ENCODE results near the gene NODAL. TPM values are rescaled to one million over a fixed set of nuclear protein-coding genes. Genes with fewer than 3 reads are reported as not detected.

NODAL gene
- total RNA-seq, 1 donor from 2014 or later, result not detected

Other genes starting within 250 kb of the NODAL start
- gene PPA1, start 208.3 kb downstream of the NODAL start, total RNA-seq, result 107 and 118 TPM in 2 replicates
- not detected in 2 replicates for gene NPFFR1, start 157.7 kb downstream of the NODAL start, total RNA-seq
- gene LRRC20, start 59.1 kb downstream of the NODAL start, total RNA-seq, result 0.64 and 0.81 TPM in 2 replicates
- gene EIF4EBP2, start 37.5 kb downstream of the NODAL start, total RNA-seq, result 38.7 and 40.6 TPM in 2 replicates
- 2.4 and 3.3 TPM in 2 replicates for gene PALD1, start 37.1 kb upstream of the NODAL start, total RNA-seq
- gene PRF1, start 161.1 kb upstream of the NODAL start, total RNA-seq, result 0.53 and 0.61 TPM in 2 replicates
- 0.04 TPM in 1 of 2 replicates, not detected in the other for gene ADAMTS14, start 230.8 kb upstream of the NODAL start, total RNA-seq

Measured in activated B cell treated with CpG ODN at 0.5 μM for 24 hours (primary cell).